ENCODE data around the gene CD81.

The CD81 gene

DNA sequence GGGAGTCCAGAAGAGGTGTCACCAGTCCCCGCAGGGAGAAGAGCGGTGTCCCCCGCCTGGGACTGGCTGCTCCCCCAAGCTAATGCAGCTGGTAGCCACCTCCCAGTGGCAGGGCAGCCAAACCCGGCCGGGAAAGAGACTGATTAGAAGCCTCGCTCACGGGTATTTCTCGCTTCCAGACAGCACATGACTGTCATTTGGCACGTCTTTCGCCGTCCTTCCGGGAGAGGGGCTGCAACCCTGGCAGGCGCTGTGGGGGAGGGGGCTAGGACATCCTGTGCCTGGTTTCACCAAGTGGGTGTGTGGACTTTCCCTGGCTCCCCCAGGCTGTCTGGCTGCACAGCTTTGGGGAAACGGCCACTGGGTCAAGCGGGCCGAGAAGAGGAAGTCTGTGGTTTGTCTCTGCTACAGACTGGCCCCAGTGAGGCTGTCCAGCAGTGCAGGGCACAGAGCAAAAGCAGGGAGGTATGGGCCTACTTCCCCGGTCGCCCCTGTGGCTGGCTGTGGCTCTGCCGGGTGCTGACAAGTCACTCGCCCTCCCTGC, 3.8 kb downstream of the CD81 start:
- Histone ChIP-seq H3K27me3 (ENCODE audit: control insufficient read depth in 5 of 5, insufficient read depth in 4 of 5, low read length in 5 of 5) (no peaks in the 10 kb centered on the region), H3K4me1 (ENCODE audit: control insufficient read depth in 5 of 5, insufficient read depth in 5 of 5, low read length in 5 of 5) (peaks cover 25 to 79% (median 74%) of the 10 kb centered on the region in 5 donors), H3K4me3 (ENCODE audit: low read depth in 1 of 5, low read length in 5 of 5) (peak overlapping the region; percentile 38 to 96 (median 61)), H3K9me3 (ENCODE audit: control insufficient read depth in 5 of 5, low read length in 5 of 5) (no peaks in the 10 kb centered on the region), H3K27ac (ENCODE audit: low read depth, low read length) (peak overlapping the region; percentile 99), H3K36me3 (ENCODE audit: control insufficient read depth in 5 of 5, insufficient read depth in 5 of 5, low read length in 5 of 5) (peaks cover 0 to 15% (median 9%) of the 10 kb centered on the region in 5 donors), H3K9ac (ENCODE audit: low read length in 5 of 5) (peak overlapping the region; percentile 44 to 84 (median 75))

DNA sequence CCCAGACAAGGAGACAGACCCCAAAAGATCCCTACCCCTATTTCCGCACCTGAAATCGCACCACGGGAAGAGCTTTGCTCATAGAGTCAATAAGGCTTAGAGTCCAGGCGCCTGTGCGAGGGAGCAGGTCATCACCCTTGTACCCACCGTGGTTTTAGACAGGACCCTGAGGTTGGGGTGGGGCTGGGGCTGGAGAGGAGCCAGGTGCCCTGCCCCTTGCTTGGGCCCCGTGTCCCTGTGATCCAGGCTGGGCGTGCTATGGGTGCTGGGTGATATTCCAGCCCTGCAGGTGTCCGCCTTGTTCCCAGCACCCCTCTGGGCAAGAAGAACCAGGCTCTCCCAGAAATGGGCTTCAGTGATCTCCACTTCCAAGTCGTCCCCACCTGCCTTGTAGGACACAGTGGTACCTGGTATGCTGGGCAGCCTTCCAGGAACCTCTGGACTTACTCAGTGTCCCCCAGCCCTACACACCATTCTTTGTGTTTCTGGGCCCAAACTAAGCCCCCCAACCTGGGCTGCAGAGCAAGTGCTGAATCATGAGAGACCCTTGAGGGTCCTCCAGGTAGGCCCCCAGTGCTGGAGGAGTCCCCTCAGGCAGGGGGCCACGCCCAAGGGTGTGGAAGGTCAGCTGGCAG, 4.5 kb downstream of the CD81 start:
- no peaks in the 10 kb centered on the region for H3K27me3 ChIP-seq (ENCODE audit: control insufficient read depth in 5 of 5, insufficient read depth in 4 of 5, low read length in 5 of 5)
- H3K36me3 ChIP-seq (ENCODE audit: control insufficient read depth in 5 of 5, insufficient read depth in 5 of 5, low read length in 5 of 5): peaks cover 0 to 17% (median 11%) of the 10 kb centered on the region in 5 donors
- H3K4me1 ChIP-seq (ENCODE audit: control insufficient read depth in 5 of 5, insufficient read depth in 5 of 5, low read length in 5 of 5): peaks cover 27 to 84% (median 78%) of the 10 kb centered on the region in 5 donors
- peak overlapping the region; percentile 99 for H3K27ac ChIP-seq (ENCODE audit: low read depth, low read length)
- H3K9me3 ChIP-seq (ENCODE audit: control insufficient read depth in 5 of 5, low read length in 5 of 5): no peaks in the 10 kb centered on the region
- peak overlapping the region in 1 of 5 donors; percentile 55 for H3K4me3 ChIP-seq (ENCODE audit: low read depth in 1 of 5, low read length in 5 of 5)
- peak overlapping the region in 3 of 5 donors; percentile 35 to 75 (median 43) for H3K9ac ChIP-seq (ENCODE audit: low read length in 5 of 5)

DNA sequence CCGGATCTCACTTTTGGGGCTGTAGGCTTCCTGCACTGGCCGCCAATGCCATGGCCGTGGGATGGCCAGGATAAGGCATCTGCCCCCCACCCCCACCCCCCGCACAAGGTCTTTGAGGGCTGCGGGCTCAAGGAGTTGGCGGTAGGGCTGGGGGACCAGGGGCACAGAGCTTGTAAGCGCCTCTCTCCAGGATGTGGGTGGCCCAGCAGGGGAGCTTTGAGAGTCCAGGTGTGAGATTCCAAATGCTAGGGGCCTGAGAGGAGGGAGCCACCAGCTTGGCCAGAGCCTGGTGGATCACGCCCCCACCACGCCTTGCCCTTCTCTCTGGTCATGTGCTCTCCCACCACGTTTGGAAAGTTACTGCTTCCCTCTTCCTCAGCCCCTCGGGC, 5.0 kb downstream of the CD81 start:
- Histone ChIP-seq H3K27me3 (ENCODE audit: control insufficient read depth in 5 of 5, insufficient read depth in 4 of 5, low read length in 5 of 5) (no peaks in the 10 kb centered on the region), H3K9ac (ENCODE audit: low read length in 5 of 5) (peak overlapping the region in 3 of 5 donors; percentile 40 to 75 (median 43)), H3K27ac (ENCODE audit: low read depth, low read length) (peak overlapping the region; percentile 99), H3K9me3 (ENCODE audit: control insufficient read depth in 5 of 5, low read length in 5 of 5) (no peaks in the 10 kb centered on the region), H3K4me1 (ENCODE audit: control insufficient read depth in 5 of 5, insufficient read depth in 5 of 5, low read length in 5 of 5) (peaks cover 30 to 86% (median 79%) of the 10 kb centered on the region in 5 donors), H3K36me3 (ENCODE audit: control insufficient read depth in 5 of 5, insufficient read depth in 5 of 5, low read length in 5 of 5) (peaks cover 0 to 17% (median 11%) of the 10 kb centered on the region in 5 donors), H3K4me3 (ENCODE audit: low read depth in 1 of 5, low read length in 5 of 5) (peak overlapping the region in 1 of 5 donors; percentile 27)

DNA sequence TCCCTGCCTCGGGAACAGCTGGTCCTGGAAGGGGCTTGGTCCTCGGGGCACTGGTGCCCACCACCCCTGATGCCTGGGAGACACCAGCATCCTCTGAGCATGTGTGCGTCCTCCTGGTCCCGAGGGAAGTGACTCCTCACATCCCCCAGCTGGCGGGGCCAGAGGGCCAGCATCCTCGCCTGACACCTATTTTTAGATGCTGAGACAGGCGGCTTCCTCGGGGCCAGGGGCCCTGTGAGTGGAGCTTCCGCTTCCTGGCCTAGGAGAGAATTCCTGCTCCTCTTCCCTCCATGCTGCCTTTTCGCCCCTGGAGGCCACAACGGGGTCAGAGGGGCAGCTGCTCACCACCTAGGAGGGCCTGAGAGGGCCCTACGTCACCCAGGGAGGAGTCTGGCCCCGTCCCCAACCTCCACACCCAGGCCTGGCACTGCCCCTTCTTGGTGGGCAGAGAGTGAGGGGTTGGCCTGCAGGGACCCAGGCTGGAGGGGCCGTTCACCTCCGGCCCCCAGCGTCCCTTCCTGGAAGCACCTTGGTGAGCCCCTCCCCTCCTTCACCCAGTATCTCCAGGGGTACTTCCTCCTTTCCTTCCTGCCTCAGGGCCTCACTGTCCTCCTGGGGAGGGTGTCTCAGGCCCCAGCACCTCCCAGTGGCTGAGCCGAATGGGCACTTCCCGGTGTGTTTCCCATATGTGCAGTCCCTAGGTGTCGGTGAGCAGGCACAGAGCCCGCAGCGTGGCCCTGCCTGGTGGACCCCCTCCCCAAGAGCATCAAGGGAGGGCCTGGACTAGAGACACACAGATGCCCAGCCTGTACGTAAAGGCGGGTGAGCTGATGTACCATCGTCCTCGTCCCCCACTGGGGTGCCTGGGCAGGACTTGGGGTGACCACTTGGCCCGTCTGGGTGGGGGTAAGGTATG, 6.1 kb downstream of the CD81 start:
- H3K9me3 ChIP-seq (ENCODE audit: control insufficient read depth in 5 of 5, low read length in 5 of 5): no peaks in the 10 kb centered on the region
- peak overlapping the region; percentile 99 for H3K27ac ChIP-seq (ENCODE audit: low read depth, low read length)
- peaks cover 30 to 94% (median 90%) of the 10 kb centered on the region in 5 donors for H3K4me1 ChIP-seq (ENCODE audit: control insufficient read depth in 5 of 5, insufficient read depth in 5 of 5, low read length in 5 of 5)
- peak overlapping the region in 3 of 5 donors; percentile 26 to 31 (median 31) for H3K4me3 ChIP-seq (ENCODE audit: low read depth in 1 of 5, low read length in 5 of 5)
- peaks cover 0 to 17% (median 11%) of the 10 kb centered on the region in 5 donors for H3K36me3 ChIP-seq (ENCODE audit: control insufficient read depth in 5 of 5, insufficient read depth in 5 of 5, low read length in 5 of 5)
- no peaks in the 10 kb centered on the region for H3K27me3 ChIP-seq (ENCODE audit: control insufficient read depth in 5 of 5, insufficient read depth in 4 of 5, low read length in 5 of 5)
- peak overlapping the region in 3 of 5 donors; percentile 43 to 75 (median 66) for H3K9ac ChIP-seq (ENCODE audit: low read length in 5 of 5)

DNA sequence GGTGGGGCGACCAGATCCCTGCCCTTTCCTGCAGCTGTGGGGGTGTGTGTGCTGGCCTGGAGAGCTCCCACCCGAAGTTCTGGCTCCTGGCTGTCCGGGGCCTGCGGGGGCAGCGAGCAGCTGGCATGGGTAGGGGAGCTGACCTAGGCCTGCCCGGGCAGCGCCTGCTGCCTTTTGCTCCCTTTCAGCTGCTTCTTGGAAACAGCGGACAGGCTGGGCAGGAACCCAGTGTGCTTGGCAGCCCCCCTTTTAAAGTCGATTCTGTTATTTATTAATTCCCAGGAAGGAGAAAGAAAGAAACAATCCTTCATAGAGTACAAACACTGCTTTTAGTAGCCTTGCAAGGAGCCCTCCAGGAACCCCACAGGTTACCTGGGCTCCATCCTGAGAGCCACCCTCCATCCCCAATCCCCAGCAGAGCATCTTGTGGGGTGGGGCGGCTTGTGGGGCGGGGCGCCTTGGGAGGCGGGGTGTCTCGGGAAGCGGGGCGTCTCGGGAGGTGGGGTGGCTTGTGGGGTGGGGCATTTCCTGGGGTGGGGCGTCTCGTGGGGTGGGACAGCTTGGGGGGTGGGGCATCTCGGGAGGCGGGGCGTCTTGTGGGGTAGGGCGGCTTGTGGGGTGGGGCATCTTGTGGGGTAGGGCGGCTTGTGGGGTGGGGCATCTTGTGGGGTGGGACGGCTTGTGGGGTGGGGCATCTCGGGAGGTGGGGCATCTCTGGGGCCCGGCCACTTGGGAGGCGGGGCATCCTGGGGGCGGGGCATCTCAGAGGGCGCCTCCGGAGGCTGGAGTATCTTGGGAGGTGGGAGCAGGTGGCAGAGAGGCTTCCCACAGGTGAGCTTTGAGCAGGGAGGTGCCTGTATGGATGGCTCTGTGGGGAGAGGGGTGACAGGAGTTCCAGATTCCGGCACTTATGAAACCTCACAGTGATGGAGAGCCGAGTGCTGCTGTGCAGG, 7.0 kb downstream of the CD81 start:
- Histone ChIP-seq H3K27me3 (ENCODE audit: control insufficient read depth in 5 of 5, insufficient read depth in 4 of 5, low read length in 5 of 5) (no peaks in the 10 kb centered on the region), H3K9me3 (ENCODE audit: control insufficient read depth in 5 of 5, low read length in 5 of 5) (no peaks in the 10 kb centered on the region), H3K4me3 (ENCODE audit: low read depth in 1 of 5, low read length in 5 of 5) (peak overlapping the region in 4 of 5 donors; percentile 26 to 44 (median 31)), H3K36me3 (ENCODE audit: control insufficient read depth in 5 of 5, insufficient read depth in 5 of 5, low read length in 5 of 5) (peaks cover 0 to 20% (median 16%) of the 10 kb centered on the region in 5 donors), H3K27ac (ENCODE audit: low read depth, low read length) (peak overlapping the region; percentile 99), H3K9ac (ENCODE audit: low read length in 5 of 5) (peak overlapping the region in 3 of 5 donors; percentile 43 to 75 (median 66)), H3K4me1 (ENCODE audit: control insufficient read depth in 5 of 5, insufficient read depth in 5 of 5, low read length in 5 of 5) (peaks cover 33 to 95% (median 94%) of the 10 kb centered on the region in 5 donors)

DNA sequence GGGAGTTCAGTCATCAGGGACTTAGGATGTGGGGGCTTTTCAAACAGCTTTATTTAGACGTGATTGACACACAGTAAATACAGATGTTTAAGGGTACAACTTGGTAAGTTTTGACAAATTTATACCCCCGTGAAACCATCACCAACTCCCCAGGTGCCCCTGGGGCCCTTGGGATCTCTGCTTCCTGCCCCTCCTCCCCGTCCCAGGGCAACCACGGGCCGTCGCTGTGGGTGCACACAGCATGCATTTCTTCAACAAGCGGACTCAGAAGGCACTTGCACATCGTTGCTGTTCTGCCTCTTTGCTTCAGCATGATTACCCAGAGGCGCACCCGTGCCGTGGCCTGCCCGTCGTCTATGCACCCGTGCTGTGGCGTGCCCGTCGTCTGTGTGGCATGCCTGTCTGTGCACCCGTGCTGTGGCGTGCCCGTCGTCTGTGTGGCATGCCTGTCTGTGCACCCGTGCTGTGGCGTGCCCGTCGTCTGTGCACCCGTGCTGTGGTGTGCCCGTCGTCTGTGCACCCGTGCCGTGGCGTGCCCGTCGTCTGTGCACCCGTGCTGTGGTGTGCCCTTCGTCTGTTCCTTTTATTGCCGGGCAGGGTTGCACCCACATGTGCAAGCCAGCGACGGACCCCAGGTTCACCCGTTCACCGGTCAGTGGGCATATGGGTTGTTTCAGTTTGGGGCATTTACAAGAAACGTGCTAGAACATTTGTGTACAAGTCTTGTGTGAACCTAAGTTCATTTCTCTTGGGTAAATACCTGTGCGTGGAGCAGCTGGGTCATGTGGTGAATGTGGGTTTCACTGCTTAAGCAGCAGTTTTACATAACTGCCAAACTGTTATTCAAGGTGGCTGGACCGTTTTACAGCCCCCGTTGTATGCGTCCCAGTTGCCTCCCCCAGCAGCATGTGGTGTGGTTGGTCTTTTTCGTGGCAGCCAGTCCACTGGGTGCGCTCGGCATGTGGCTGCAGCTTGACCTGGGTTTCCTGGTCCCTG, 8.3 kb downstream of the CD81 start:
- peaks cover 29 to 97% (median 96%) of the 10 kb centered on the region in 5 donors for H3K4me1 ChIP-seq (ENCODE audit: control insufficient read depth in 5 of 5, insufficient read depth in 5 of 5, low read length in 5 of 5)
- H3K9ac ChIP-seq (ENCODE audit: low read length in 5 of 5): peak overlapping the region in 1 of 5 donors; percentile 56
- peaks cover 0 to 27% (median 23%) of the 10 kb centered on the region in 5 donors for H3K36me3 ChIP-seq (ENCODE audit: control insufficient read depth in 5 of 5, insufficient read depth in 5 of 5, low read length in 5 of 5)
- H3K4me3 ChIP-seq (ENCODE audit: low read depth in 1 of 5, low read length in 5 of 5): peak overlapping the region in 2 of 5 donors; percentile 1 to 44
- H3K27me3 ChIP-seq (ENCODE audit: control insufficient read depth in 5 of 5, insufficient read depth in 4 of 5, low read length in 5 of 5): no peaks in the 10 kb centered on the region
- no peaks in the 10 kb centered on the region for H3K9me3 ChIP-seq (ENCODE audit: control insufficient read depth in 5 of 5, low read length in 5 of 5)
- no peak overlapping the region for H3K27ac ChIP-seq (ENCODE audit: low read depth, low read length)

DNA sequence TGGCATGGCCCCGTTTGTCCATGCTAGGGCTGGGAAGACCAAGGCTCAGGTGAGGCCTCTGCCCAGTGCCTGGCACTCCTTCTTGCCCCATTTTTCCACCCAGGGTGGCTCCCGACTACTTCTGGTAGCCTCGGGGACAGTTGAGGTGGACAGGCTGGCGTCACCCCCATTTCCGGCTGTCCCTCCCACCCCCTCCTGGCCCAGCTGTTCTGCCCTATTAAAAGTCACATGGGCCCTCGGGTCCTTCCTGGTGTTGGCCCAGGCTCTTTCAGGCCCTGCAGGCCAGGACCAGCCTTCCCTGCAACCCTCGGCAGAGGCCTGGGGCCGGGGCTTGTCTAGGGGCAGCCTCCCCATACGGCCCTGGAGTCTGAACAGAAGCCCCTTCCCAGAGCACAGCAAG, 9.5 kb downstream of the CD81 start:
- H3K27ac ChIP-seq (ENCODE audit: low read depth, low read length): peak overlapping the region; percentile 29
- no peaks in the 10 kb centered on the region for H3K9me3 ChIP-seq (ENCODE audit: control insufficient read depth in 5 of 5, low read length in 5 of 5)
- peaks cover 23 to 92% (median 87%) of the 10 kb centered on the region in 5 donors for H3K4me1 ChIP-seq (ENCODE audit: control insufficient read depth in 5 of 5, insufficient read depth in 5 of 5, low read length in 5 of 5)
- no peaks in the 10 kb centered on the region for H3K27me3 ChIP-seq (ENCODE audit: control insufficient read depth in 5 of 5, insufficient read depth in 4 of 5, low read length in 5 of 5)
- peak overlapping the region in 2 of 5 donors; percentile 9 to 17 for H3K4me3 ChIP-seq (ENCODE audit: low read depth in 1 of 5, low read length in 5 of 5)
- peak overlapping the region in 2 of 5 donors; percentile 16 to 63 for H3K9ac ChIP-seq (ENCODE audit: low read length in 5 of 5)
- peaks cover 0 to 36% (median 32%) of the 10 kb centered on the region in 5 donors for H3K36me3 ChIP-seq (ENCODE audit: control insufficient read depth in 5 of 5, insufficient read depth in 5 of 5, low read length in 5 of 5)

DNA sequence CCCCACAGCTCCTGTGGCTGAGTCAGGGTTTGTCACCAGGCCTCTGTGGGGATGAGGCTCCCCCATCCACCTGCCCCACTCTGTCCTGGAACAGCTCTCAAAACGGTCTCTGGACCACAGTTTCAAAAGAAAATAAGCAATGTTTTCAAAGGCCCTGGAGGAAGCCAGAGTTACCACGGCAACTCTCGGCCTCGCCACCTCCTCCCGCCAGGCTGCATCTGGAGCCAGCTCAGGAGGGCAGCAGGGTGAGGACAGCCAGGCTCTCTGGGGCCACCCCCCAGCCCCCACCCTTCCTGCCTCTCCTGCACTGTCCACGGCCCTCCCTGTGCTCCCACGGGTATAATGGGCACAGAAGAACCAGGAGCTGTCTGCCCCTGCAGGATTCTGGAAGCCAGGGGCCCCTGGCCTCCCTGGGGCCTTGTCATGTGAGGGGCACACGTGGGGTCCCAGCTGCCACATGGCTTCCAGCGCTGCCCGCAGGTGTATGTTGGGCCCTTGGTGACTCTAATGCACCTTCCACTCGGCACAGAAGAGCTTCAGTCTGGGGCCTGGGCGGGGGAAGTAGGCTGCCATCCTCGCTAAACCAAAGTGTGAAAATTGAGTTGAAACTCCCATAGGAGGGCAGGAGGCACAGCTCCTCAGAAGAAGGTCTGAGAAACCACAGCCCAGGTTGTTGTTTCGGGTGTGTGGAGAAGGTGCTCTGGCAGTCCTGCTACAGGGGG, 10.3 kb downstream of the CD81 start:
- H3K27me3 ChIP-seq (ENCODE audit: control insufficient read depth in 5 of 5, insufficient read depth in 4 of 5, low read length in 5 of 5): no peaks in the 10 kb centered on the region
- no peaks in the 10 kb centered on the region for H3K9me3 ChIP-seq (ENCODE audit: control insufficient read depth in 5 of 5, low read length in 5 of 5)
- peak overlapping the region in 1 of 5 donors; percentile 63 for H3K9ac ChIP-seq (ENCODE audit: low read length in 5 of 5)
- H3K4me3 ChIP-seq (ENCODE audit: low read depth in 1 of 5, low read length in 5 of 5): peak overlapping the region in 1 of 5 donors; percentile 17
- H3K36me3 ChIP-seq (ENCODE audit: control insufficient read depth in 5 of 5, insufficient read depth in 5 of 5, low read length in 5 of 5): peaks cover 0 to 41% (median 40%) of the 10 kb centered on the region in 5 donors
- H3K27ac ChIP-seq (ENCODE audit: low read depth, low read length): peak overlapping the region; percentile 29
- H3K4me1 ChIP-seq (ENCODE audit: control insufficient read depth in 5 of 5, insufficient read depth in 5 of 5, low read length in 5 of 5): peaks cover 21 to 85% (median 82%) of the 10 kb centered on the region in 5 donors

All from subcutaneous abdominal adipose tissue (tissue), 5 donors.